ENCODE data around the gene VWA2.

VWA2 gene, protein sequence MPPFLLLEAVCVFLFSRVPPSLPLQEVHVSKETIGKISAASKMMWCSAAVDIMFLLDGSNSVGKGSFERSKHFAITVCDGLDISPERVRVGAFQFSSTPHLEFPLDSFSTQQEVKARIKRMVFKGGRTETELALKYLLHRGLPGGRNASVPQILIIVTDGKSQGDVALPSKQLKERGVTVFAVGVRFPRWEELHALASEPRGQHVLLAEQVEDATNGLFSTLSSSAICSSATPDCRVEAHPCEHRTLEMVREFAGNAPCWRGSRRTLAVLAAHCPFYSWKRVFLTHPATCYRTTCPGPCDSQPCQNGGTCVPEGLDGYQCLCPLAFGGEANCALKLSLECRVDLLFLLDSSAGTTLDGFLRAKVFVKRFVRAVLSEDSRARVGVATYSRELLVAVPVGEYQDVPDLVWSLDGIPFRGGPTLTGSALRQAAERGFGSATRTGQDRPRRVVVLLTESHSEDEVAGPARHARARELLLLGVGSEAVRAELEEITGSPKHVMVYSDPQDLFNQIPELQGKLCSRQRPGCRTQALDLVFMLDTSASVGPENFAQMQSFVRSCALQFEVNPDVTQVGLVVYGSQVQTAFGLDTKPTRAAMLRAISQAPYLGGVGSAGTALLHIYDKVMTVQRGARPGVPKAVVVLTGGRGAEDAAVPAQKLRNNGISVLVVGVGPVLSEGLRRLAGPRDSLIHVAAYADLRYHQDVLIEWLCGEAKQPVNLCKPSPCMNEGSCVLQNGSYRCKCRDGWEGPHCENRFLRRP

DNA sequence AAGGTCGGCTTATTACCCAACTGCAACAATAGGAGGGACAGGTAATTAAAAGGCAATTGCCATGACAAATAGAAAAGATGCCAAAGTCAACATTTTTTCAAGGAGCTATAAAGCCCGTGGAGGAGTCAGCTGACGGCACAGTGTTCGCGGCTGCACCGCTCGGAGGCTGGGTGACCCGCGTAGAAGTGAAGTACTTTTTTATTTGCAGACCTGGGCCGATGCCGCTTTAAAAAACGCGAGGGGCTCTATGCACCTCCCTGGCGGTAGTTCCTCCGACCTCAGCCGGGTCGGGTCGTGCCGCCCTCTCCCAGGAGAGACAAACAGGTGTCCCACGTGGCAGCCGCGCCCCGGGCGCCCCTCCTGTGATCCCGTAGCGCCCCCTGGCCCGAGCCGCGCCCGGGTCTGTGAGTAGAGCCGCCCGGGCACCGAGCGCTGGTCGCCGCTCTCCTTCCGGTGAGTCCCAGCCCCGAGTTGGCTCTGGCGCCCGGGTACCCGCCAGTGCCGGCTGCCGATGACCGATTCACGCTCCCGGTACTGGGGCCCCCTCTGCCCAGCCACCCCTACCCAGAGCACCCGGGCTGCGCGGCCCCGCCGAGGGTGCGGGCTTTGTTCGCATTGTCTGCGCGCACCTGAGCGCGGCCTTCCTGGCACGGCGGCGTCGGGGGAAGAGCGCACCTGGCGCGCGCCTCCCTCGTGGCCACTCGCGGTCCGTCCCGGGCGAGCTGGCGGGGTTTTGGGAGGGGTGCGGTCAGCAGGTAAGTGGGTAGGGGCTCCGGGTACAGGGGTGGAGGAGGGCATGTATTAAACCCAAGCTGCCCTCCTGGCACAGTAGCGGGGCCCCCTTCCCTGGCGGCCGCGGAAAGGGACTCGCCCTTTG is at the start of gene VWA2:
TSS of gene VWA2 (plus strand) at position 138 of the 877 bp plus-strand sequence. CDS start 9,460 bp downstream, outside the sequence.
- DNase-seq (ENCODE audit: low read depth in 2 of 2): no peak

DNA sequence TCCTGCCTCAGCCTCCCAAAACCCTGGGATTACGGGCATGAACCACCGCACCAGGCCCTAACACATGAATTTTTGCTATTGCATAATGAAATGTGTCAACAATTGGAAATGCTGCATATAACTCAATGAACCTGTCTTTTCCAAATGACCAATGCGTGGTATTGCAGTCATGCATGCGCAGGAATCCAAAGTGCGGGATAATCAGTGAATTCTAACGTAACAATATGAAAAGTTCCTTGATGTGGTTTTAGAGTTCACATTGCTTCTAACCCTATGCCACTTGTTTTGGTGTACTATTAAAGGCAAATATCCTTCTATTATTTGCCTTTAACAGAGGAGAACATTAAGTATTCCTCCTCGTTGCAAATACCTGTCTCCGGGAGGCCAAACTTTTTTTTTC is 49.4 kb upstream of the VWA2 start:
- DNase-seq (ENCODE audit: low read depth in 2 of 2): no peak

DNA sequence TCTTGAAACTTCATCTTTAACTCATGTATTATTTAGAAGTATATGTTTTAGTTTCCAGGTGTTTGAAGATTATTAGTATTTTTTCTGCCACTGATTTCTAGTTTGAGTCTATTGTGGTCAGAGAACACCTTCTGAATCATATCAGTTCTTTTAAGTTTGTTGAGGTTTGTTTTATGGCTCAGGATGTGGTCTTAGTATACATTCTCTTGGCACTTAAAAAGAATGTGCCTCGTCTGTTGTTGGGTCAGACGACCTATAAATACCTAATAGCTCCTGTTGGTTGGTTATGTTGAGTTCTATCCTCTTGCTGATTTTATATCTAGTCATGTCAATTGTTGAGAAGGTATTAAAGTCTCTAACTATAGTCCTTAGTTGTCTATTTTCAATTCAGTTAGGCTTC is 44.0 kb upstream of the VWA2 start:
- no peak for DNase-seq (ENCODE audit: low read depth in 2 of 2)

DNA sequence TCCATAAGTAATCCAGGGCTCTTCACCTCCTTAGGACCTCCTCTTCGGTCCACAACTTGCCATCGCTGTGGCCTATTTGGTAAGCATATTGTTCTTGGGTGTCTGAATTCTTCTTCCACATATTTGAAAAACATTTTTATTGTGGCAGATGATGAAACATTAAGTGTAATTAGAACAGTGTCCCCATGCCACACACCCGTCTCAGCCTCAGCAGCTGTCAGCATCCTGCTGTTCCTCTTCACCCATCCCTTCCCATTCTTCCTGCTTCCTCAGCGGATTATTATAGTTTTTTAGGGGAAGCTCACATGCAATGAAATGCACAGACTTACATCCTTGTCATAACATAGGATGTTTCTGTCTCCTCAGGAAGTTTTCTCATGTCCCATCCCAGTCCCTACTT is 39.8 kb upstream of the VWA2 start:
- no peak for DNase-seq (ENCODE audit: low read depth in 2 of 2)

DNA sequence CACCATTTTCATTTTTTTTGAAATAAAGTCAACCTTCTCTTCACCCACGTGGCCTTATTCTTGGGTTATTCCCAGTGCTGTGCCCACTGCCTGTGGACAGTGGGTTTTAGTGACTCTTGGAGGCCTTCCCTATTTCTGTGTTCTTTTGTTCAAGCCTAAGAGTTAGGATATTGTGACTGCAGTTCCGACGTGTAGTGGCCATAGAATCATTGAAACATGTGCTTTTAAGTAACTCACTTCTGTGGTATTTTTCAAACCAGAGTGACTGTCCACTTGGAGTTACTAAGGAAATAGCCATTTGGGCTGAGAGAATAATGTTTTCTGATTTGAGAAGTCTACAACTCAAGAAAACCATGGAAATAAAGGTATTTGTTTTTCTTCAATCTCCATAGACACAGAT is 36.2 kb upstream of the VWA2 start:
- DNase-seq (ENCODE audit: low read depth in 2 of 2): no peak

DNA sequence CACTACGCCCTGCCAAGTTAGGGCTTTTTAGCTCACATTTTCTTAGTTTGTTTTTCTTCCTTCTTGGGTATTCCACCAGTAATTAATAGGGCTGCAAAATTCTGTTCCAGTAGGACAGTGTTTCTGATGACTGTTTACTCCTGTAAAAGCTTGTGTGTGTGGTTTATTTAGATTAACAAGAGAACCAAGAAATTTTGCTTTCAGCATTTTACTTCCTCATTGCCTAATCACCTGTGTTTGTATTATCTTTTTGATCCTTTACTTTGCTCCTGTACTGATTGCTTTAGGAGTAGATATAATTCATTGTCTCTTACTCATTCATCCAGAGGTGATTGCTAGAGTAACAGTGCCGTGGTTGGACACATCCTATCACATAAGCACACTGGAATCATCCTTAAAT is 32.2 kb upstream of the VWA2 start:
- no peak for DNase-seq (ENCODE audit: low read depth in 2 of 2)

DNA sequence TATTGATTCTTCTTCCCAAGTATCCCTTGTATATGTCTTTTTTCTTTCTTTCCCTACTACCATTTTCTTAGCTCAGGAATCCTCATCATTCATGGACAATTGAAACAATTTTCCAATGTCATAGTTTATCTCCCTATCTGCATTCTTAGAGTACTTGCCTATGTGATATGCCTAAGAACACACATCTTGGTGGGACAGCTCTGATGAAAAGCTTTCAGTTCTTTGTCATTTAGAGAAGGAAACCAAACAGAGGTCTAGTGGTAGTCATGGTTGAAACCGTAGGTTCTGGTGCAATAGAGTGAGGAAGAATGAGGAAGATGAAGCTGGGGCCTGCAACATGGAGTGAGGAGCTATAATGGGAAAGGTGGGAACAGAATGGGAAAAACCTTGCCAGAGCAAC is 31.7 kb upstream of the VWA2 start:
- no peak for DNase-seq (ENCODE audit: low read depth in 2 of 2)

DNA sequence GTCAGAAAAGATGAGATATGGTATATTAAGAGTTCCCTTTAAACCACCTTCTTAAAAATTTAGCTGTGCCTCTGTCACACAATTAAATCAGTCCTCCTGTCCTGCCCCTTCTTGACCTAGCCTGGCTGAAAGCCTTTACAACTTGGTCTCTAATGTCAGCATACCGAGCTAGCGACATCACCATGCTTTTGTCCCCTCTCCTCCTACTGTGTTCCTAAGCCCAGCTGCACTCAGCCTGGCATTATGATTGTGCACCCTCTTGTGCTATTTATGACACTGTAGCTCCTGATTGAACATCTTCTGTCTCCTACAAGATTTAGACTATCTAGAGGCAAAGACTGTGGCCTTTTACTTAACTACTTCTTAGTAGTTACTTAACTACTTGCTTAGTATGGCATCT is 30.7 kb upstream of the VWA2 start:
- no peak for DNase-seq (ENCODE audit: low read depth in 2 of 2)

DNA sequence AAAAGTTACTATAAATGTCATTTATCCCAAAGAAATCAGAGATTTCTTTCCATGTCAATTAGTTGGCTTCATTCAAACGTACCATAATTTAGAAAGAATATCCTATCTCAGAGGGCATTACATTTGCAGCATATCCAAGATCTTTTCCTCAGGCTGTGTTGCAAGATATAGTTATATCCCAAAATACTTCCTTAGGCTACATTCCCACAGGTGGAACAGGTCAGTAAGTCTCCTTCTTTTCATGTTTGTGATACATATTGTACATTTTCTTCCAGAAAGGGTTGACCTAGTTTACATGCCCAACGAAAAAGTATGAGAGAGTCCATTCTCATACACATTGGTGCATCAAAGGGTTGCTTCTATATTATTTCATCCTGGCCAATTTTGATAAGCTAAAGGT is 26.9 kb upstream of the VWA2 start:
- no peak for DNase-seq (ENCODE audit: low read depth in 2 of 2)

DNA sequence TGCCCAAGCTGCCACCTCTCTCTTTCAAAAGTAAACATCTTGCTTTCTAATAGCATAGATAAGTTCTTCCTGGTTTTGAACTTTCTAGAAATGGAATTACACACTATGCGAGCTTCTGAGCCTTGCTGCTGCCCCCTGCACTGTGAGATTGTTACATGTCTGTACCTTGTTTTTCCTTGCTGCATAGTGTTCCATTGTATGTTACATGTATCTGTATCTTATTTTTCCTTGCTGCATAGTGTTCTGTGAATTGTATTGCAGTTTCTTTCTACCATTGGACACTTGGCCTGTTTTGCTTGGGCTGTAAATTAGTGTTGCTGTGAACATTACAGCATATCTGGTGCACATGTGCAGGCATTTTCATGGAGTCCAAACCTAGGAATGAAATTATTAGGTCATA is 24.0 kb upstream of the VWA2 start:
- DNase-seq (ENCODE audit: low read depth in 2 of 2): no peak

DNA sequence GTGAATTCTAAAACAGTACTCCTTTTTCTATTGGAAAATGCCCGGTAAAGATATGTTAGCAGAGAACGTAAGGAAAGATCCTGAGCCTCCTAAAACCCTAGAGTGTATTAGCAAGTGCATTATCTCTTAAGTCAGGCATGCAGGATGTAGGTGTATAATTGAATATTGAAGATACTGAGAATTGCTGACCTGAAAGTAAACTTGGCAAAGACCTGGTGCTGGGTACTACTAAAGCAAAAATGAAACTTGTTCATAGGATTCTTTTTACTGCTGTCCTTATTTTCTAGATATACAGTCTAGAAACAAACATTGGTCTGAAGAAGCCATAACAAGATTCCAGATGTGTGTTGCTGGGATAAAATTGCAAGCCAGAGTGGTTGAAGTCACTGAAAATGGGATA is 18.8 kb upstream of the VWA2 start:
- DNase-seq (ENCODE audit: low read depth in 2 of 2): no peak

DNA sequence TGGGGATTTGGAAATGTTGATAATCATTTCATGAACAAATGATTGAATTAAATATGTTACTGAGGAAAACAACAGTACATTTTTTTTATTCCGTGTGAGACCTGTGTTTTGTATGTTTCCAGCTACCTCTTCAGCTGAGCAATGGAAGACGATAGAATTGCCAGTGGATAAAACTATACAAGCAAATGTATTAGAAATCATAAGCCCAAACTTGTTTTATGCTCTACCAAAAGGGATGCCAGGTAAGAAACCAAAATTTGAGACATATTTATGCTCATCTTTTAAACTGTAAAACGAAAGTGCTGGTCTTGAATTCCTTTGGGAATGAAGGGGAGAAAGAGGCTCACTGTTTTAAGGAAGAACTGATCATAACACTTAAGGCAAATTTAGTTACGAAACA is 17.8 kb upstream of the VWA2 start:
- no peak for DNase-seq (ENCODE audit: low read depth in 2 of 2)

DNA sequence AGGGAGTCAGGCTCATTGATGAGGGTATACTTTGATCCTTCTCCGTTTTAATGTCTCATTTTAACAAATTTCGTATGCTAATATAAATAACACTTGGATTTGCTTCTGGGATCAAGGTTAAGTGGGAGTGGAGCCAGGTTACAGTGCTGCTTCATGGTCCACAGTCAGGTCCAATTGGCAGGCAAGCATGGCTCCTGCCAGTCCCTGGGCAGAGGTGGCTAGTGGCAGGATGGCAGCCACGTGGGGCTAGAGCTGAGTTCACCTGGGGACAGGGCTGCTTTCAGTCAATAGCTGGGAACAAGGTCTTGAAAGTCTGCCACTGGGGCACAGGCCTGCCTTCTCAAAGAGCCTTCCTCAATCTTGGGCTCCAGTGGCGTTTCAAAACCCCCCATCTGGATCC is 16.0 kb upstream of the VWA2 start:
- DNase-seq (ENCODE audit: low read depth in 2 of 2): no peak

DNA sequence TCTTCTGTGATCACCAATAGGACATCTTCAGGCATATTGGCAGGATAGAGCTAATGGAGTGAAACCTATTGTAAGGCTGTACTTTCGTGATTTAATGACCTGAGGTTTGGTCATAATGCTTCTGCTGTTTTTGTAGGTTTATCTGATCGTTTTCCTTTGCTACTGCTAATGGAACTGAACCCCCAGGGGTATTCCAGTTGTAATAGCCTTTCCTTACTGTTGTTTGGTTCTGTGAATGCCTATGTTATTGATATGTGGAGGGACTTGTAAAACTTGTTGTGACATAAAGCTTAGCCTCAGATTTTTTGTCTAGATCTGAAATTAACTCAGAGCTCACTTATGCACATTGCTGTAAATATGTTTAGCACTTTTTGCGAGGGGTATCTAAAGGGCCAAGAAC is 10.9 kb upstream of the VWA2 start:
- DNase-seq (ENCODE audit: low read depth in 2 of 2): no peak

DNA sequence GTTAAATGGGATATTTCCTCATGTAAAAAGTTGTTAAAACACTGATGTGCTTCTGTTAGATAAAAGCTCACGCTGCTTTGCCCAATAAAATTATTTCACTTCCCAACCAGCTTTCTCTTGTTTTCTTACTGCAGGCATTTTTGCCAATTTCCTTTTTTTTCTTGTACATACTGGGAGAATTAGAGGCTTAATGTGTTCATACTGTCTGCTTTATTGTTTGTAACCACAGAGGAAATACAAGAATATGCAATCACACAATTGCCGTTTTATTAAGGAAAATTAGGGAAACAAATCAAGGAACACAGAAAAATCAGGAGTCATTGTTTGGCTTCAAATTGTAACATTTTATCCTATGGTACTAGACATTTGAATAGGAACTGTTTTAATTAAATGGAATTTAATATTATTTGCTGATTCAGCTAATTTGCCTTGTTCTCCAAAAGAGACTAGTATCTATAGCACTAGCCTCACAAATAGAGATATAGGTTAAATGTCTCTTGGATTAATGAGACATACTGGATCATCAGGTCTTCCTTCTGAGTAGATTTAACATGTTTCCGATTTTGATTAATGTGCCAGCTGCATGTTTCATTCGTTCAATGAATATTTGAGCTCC is 6.4 kb upstream of the VWA2 start:
- DNase-seq (ENCODE audit: low read depth in 2 of 2): no peak

DNA sequence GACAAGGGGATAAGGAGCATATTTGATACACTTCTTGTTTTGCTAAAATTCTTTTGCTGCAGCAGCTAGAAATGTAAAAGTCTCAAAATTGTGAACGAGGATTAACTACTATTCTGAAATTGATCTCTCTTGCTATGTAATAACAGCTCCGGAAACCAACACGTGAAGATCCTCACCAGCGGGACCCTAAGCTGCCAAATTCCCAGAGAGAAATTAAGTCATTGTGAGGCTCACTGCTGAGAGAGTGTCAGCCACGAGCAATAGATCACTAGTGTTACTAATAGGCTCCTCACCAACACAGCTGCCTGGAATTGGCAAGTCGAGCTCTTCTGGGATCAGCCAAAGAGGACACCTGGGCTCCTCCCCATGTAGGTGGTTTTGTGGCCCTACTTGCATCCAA is 5.6 kb upstream of the VWA2 start:
- no peak for DNase-seq (ENCODE audit: low read depth in 2 of 2)

DNA sequence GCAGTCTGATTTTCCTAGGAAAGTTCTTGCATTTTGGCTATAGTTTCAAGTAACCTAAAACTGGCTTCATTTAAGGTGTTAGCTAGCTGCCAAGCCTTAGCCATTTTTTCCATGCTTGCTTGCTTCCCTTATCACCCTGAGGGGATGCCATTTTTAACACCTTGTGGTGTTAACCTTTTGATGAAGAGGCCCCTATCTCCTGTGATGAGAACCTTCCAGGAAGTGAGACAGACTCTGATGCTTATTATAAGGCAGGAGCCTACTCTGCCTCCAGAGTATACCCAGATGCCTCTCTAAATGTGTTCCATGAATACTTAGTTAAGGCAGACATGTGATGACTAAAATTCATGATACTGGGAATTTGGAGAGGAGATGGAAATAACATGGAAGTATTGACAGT is 4.9 kb upstream of the VWA2 start:
- DNase-seq (ENCODE audit: low read depth in 2 of 2): no peak

DNA sequence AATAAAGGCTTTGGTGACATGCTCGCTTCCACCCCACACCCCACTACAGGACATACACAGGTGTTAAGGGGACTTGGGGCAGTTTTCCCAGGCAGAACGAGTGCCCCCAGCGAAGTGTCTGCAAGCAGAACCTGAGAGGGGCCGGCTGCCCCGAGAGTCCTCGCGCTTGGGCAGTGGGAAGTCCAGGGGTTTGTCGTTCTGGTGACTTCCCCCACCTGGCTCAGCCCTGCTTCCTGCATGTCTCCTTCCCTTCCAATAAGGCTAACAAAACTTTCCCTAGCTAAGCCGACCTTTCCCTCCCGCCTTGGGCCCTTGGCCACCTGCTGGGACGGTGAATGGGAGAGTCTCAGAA is 916 bp downstream of the VWA2 start:
- no peak for DNase-seq (ENCODE audit: low read depth in 2 of 2)

DNA sequence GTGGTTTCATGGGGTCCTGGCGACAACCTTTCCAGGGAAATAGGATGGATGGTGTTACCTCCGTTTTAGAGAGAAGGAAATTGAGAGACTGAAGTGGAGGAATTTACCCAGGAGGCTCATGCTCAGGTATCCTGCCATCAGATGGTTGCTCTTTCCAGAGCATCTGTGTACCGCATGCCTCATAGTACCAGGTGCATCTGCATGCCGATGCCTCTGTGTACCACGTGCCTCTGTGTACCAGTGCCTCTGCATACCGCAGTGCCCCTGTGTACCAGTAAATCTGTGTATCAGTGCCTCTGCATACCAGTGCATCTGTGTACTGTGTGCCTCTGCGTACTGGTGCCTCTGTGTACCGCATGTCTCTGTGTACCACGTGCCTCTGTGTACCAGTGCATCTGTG is 3.2 kb downstream of the VWA2 start:
- no peak for DNase-seq (ENCODE audit: low read depth in 2 of 2)

DNA sequence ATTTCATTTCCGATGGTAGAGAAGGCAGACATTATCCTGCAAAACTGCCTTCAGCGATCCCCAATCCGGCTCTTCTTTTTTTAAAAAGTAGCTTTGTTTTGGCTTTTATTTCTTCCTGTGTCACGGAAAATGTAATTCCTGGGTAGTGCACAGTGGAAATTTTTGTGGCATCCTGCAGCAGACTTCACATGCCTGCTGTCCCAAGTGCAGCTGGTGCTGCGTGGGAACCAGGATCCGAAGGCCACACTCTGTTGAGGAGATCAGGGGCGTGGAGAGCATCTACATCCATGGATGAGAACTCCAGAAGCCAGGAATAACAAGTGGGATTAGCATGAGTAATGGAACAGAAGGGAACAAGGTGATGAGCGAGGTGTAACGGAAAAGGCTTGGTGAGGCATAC is 4.6 kb downstream of the VWA2 start:
- DNase-seq (ENCODE audit: low read depth in 2 of 2): no peak

DNA sequence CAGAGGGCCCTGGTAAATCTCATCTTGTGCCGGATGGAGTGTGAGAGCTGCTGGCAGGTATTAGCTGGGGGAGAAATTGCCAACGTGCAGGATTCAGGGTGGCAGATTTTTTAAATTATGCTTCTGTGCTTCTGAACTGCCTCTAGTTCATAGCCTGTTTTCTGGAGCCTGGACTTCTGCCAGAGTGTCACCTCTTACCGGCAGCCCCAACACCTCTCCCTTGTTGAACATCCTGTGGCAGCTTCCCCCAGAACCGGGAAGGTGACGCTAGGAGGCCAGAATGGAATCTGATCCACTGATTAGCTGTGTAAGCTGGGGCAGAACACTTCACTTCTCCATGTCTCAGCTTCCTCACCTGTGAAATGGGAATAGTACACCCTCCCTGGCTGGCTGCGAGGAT is 5.1 kb downstream of the VWA2 start:
- no peak for DNase-seq (ENCODE audit: low read depth in 2 of 2)

DNA sequence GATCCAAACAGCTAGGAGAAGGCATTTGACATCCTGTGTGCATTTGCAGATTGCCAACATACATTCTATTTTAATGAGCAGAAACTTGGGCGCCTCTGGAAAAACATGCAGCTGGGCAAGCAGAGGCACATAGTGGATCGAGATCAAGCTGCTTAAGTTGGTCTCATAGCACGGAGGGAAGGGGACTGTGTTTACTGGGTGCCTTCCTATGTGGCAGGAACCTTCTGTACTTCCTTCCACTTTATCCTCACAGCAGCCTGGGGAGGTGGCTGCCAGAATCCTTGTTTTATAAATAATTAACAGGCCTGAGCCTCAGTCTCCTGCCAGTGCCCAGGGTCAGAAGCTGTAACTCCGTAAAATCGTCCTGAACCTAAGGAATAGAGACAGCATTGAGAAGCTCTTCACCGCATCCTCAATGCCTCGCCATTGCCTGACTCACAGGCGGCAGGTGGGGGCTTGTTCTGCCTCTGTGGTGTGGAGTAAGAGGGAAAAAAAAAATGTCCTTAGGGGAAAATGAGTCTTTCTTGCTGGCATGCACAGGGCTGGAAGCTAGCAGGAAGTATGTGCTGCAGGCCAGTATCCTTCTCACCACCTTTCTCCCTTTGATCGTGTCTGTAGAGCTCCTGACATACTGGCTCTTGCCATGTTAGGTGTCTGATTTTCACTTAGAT is 6.2 kb downstream of the VWA2 start:
- DNase-seq (ENCODE audit: low read depth in 2 of 2): no peak
